ENCODE data around the gene PDE6G. TPM values are rescaled to one million over a fixed set of nuclear protein-coding genes. Genes with fewer than 3 reads are reported as not detected.

Gene PDE6G
- total RNA-seq, 4 donors from 2014 or later: not detected

- TF ChIP-seq CTCF (IDR thresholded peaks at IDR 0.05): no peak
- no peak for TF ChIP-seq POLR2A (IDR thresholded peaks at IDR 0.05)
- peaks cover 74 to 100% (median 86%) of the 10 kb centered on the region in 3 donors for H3K36me3 ChIP-seq
- H3K9me3 ChIP-seq: no peaks in the 10 kb centered on the region
- peaks cover 2 to 6% (median 3%) of the 10 kb centered on the region in 3 donors for H3K4me1 ChIP-seq
- no peak for DNase-seq
- WGBS, 2 donors: 67 to 84% methylated on average over 3 to 6 of the region's 22 CpGs
- H3K27ac ChIP-seq: no peak overlapping the region
- intact Hi-C loops (cut with DNase I): no loop called here
- no peak overlapping the region for H3K4me3 ChIP-seq
- H3K27me3 ChIP-seq: no peaks in the 10 kb centered on the region
These were observed 39.5 kb upstream of the PDE6G start for GRCh38 chr17:81695801-81696200.

- Histone ChIP-seq H3K4me1 (no peaks in the 10 kb centered on the region), H3K27ac (no peak overlapping the region), H3K9me3 (no peaks in the 10 kb centered on the region), H3K27me3 (no peaks in the 10 kb centered on the region), H3K4me3 (no peak overlapping the region), H3K36me3 (peaks cover 80 to 100% (median 88%) of the 10 kb centered on the region in 3 donors)
- DNase-seq: no peak
- WGBS, 2 donors: 100% methylated on average over 2 of the region's 6 CpGs; no CpG with 5 or more reads in 1 of the 2 donors
- intact Hi-C loops (cut with DNase I): no loop called here
- TF ChIP-seq POLR2A (IDR thresholded peaks at IDR 0.05) (no peak), CTCF (IDR thresholded peaks at IDR 0.05) (no peak)
These were observed 38.9 kb upstream of the PDE6G start for GRCh38 chr17:81695211-81695610.

GRCh38 chr17:81694810-81695209 lies 38.5 kb upstream of the PDE6G start:
- Histone ChIP-seq H3K4me1 (peaks cover 0 to under 1% (median 0%) of the 10 kb centered on the region in 3 donors), H3K27ac (no peak overlapping the region), H3K4me3 (no peak overlapping the region), H3K36me3 (peaks cover 83 to 100% (median 84%) of the 10 kb centered on the region in 3 donors), H3K27me3 (no peaks in the 10 kb centered on the region), H3K9me3 (no peaks in the 10 kb centered on the region)
- no peak for DNase-seq
- intact Hi-C loops (cut with DNase I): no loop called here
- WGBS, 2 donors: 82% methylated on average over 6 of the region's 19 CpGs; no CpG with 5 or more reads in 1 of the 2 donors
- TF ChIP-seq CTCF (IDR thresholded peaks at IDR 0.05) (no peak), POLR2A (IDR thresholded peaks at IDR 0.05) (no peak)

- 90% methylated on average over 2 of the region's 35 CpGs; no CpG with 5 or more reads in 1 of the 2 donors for WGBS, 2 donors
- Histone ChIP-seq H3K9me3 (no peaks in the 10 kb centered on the region), H3K27me3 (no peaks in the 10 kb centered on the region), H3K36me3 (peaks cover 85 to 100% (median 88%) of the 10 kb centered on the region in 3 donors), H3K4me3 (no peak overlapping the region), H3K4me1 (peaks cover under 1 to 12% (median 4%) of the 10 kb centered on the region in 3 donors), H3K27ac (no peak overlapping the region)
- DNase-seq: no peak
- intact Hi-C loops (cut with DNase I): no loop called here
- TF ChIP-seq POLR2A (IDR thresholded peaks at IDR 0.05) (no peak), CTCF (IDR thresholded peaks at IDR 0.05) (no peak)
These were observed 37.3 kb upstream of the PDE6G start for GRCh38 chr17:81693509-81694210.

GRCh38 chr17:81691608-81692007 lies 35.3 kb upstream of the PDE6G start:
- intact Hi-C loops (cut with DNase I): no loop called here
- Histone ChIP-seq H3K36me3 (peaks cover 88 to 100% (median 94%) of the 10 kb centered on the region in 3 donors), H3K27me3 (no peaks in the 10 kb centered on the region), H3K4me3 (no peak overlapping the region), H3K27ac (no peak overlapping the region), H3K4me1 (peaks cover 8 to 30% (median 12%) of the 10 kb centered on the region in 3 donors), H3K9me3 (no peaks in the 10 kb centered on the region)
- TF ChIP-seq CTCF (IDR thresholded peaks at IDR 0.05) (no peak), POLR2A (IDR thresholded peaks at IDR 0.05) (no peak)
- DNase-seq: no peak
- 93 to 99% methylated on average over 9 to 13 of the region's 20 CpGs for WGBS, 2 donors
